ENCODE results near the gene MTCL1. TPM values are rescaled to one million over a fixed set of nuclear protein-coding genes. Genes with fewer than 3 reads are reported as not detected.

MTCL1 gene
- total RNA-seq, 1 experiment from 2014 or later: 11.2 TPM

DNA sequence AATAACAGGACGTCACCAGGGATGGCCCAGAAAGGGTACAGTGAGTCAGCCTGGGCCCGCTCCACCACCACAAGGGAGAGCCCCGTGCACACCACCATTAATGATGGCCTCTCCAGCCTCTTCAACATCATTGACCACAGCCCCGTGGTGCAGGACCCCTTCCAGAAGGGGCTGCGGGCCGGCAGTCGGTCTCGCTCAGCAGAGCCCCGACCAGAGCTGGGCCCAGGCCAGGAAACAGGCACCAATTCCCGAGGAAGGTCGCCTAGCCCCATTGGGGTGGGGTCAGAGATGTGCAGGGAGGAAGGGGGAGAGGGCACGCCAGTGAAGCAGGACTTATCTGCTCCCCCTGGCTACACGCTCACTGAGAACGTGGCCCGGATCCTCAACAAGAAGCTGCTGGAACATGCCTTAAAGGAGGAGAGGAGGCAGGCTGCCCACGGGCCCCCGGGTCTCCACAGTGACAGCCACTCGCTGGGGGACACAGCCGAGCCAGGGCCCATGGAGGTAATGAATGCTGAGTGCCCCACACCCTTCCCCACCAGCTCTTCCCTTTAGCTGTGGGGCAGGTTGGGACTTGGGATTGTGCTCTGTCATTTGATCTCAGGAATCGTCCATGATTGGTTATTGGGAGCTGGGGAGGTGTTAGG, 120.5 kb downstream of the MTCL1 start:
- POLR2A ChIA-PET (ENCODE audit: low non-redundant PET): no interaction called here
- intact Hi-C loops (cut with micrococcal nuclease; ENCODE audit: unreplicated experiment): no loop called here
- Histone ChIP-seq H3K4me1 (ENCODE audit: insufficient read depth, low read length, poor library complexity, severe bottlenecking) (no peaks in the 10 kb centered on the region), H3K36me3 (ENCODE audit: insufficient read depth, low read length, poor library complexity, severe bottlenecking) (no peaks in the 10 kb centered on the region), H3K4me3 (ENCODE audit: low read depth, low read length, poor library complexity, severe bottlenecking) (no peak overlapping the region), H3K9me3 (ENCODE audit: low read depth, low read length, poor library complexity, severe bottlenecking) (no peaks in the 10 kb centered on the region), H3K27me3 (replicated peaks; ENCODE audit: insufficient read depth, low read depth, low read length, poor library complexity) (no peaks in the 10 kb centered on the region), H3K27ac (ENCODE audit: low read depth, low read length, poor library complexity, severe bottlenecking) (no peak overlapping the region)
- TF ChIP-seq EZH2 (IDR thresholded peaks at IDR 0.05; ENCODE audit: borderline replicate concordance, low read depth, low read length, poor library complexity, severe bottlenecking) (no peak), CTCF (conservative IDR thresholded peaks at IDR 0.05; ENCODE audit: low read depth, low read length) (no peak)
- CTCF ChIA-PET: no interaction called here
- no peak for DNase-seq (ENCODE audit: low spot score)
- BruUV-seq (replicated peaks): no TSS peak

- Histone ChIP-seq H3K4me3 (ENCODE audit: low read depth, low read length, poor library complexity, severe bottlenecking) (no peak overlapping the region), H3K4me1 (ENCODE audit: insufficient read depth, low read length, poor library complexity, severe bottlenecking) (no peaks in the 10 kb centered on the region), H3K9me3 (ENCODE audit: low read depth, low read length, poor library complexity, severe bottlenecking) (no peaks in the 10 kb centered on the region), H3K27ac (ENCODE audit: low read depth, low read length, poor library complexity, severe bottlenecking) (no peak overlapping the region), H3K27me3 (replicated peaks; ENCODE audit: insufficient read depth, low read depth, low read length, poor library complexity) (no peaks in the 10 kb centered on the region), H3K36me3 (ENCODE audit: insufficient read depth, low read length, poor library complexity, severe bottlenecking) (no peaks in the 10 kb centered on the region)
- no peak for TF ChIP-seq CTCF (conservative IDR thresholded peaks at IDR 0.05; ENCODE audit: low read depth, low read length)
- TF ChIP-seq EZH2 (IDR thresholded peaks at IDR 0.05; ENCODE audit: borderline replicate concordance, low read depth, low read length, poor library complexity, severe bottlenecking): no peak
- BruUV-seq (replicated peaks): no TSS peak
- ChIA-PET POLR2A (ENCODE audit: low non-redundant PET) (no interaction called here), CTCF (no interaction called here)
- intact Hi-C loops (cut with micrococcal nuclease; ENCODE audit: unreplicated experiment): no loop called here
- no peak for DNase-seq (ENCODE audit: low spot score)
These were observed 121.2 kb downstream of the MTCL1 start for GRCh38 chr18:8826514-8826913.

- intact Hi-C loops (cut with micrococcal nuclease; ENCODE audit: unreplicated experiment): no loop called here
- H3K4me1 ChIP-seq (ENCODE audit: insufficient read depth, low read length, poor library complexity, severe bottlenecking): no peaks in the 10 kb centered on the region
- TF ChIP-seq CTCF (conservative IDR thresholded peaks at IDR 0.05; ENCODE audit: low read depth, low read length): no peak
- TF ChIP-seq EZH2 (IDR thresholded peaks at IDR 0.05; ENCODE audit: borderline replicate concordance, low read depth, low read length, poor library complexity, severe bottlenecking): no peak
- no peaks in the 10 kb centered on the region for H3K9me3 ChIP-seq (ENCODE audit: low read depth, low read length, poor library complexity, severe bottlenecking)
- no peaks in the 10 kb centered on the region for H3K36me3 ChIP-seq (ENCODE audit: insufficient read depth, low read length, poor library complexity, severe bottlenecking)
- H3K27ac ChIP-seq (ENCODE audit: low read depth, low read length, poor library complexity, severe bottlenecking): no peak overlapping the region
- ChIA-PET POLR2A (ENCODE audit: low non-redundant PET) (no interaction called here), CTCF (no interaction called here)
- BruUV-seq (replicated peaks): no TSS peak
- DNase-seq (ENCODE audit: low spot score): no peak
- no peaks in the 10 kb centered on the region for H3K27me3 ChIP-seq (replicated peaks; ENCODE audit: insufficient read depth, low read depth, low read length, poor library complexity)
- no peak overlapping the region for H3K4me3 ChIP-seq (ENCODE audit: low read depth, low read length, poor library complexity, severe bottlenecking)
These were observed 121.6 kb downstream of the MTCL1 start for GRCh38 chr18:8826971-8827370.

All from A673 (cell line).